Hindlimb muscle (tissue), 1 donor: ENCODE measurements around the gene NHEJ1. TPM values are rescaled to one million over a fixed set of nuclear protein-coding genes. Genes with fewer than 3 reads are reported as not detected.

Experiments
- DNase-seq: peaks from one replicate; pipeline ENCODE4 v3.0.0-alpha.2; 2013
- polyA plus RNA-seq: library from polyadenylated mRNA; unstranded; fragments of 120-200 nt; gene quantifications from one replicate; pipeline ENCODE4 v1.2.1, GENCODE V29; 2013; ENCODE audit not compliant: insufficient read length

The NHEJ1 gene
- polyA plus RNA-seq, 1 donor = 12.0 TPM

GRCh38 chr2:219122202-219122980 is 38.2 kb downstream of the NHEJ1 start:
- DNase-seq = no peak

- DNase-seq = no peak
These were observed 40.5 kb downstream of the NHEJ1 start for GRCh38 chr2:219120082-219120481.

- DNase-seq = peak; percentile 43
These were observed 41.1 kb downstream of the NHEJ1 start for GRCh38 chr2:219119422-219120043.

- no peak for DNase-seq
These were observed 42.1 kb downstream of the NHEJ1 start for GRCh38 chr2:219118504-219118903.

- no peak for DNase-seq
These were observed 43.6 kb downstream of the NHEJ1 start for GRCh38 chr2:219116776-219117646.

- DNase-seq = no peak
These were observed 47.8 kb downstream of the NHEJ1 start for GRCh38 chr2:219112651-219113338.

GRCh38 chr2:219112062-219112406 is 48.6 kb downstream of the NHEJ1 start:
- DNase-seq = no peak

- DNase-seq = no peak
These were observed 49.1 kb downstream of the NHEJ1 start for GRCh38 chr2:219111375-219112061.

- DNase-seq = no peak
These were observed 51.1 kb downstream of the NHEJ1 start for GRCh38 chr2:219109471-219109870.

- DNase-seq = no peak
These were observed 52.9 kb downstream of the NHEJ1 start for GRCh38 chr2:219107758-219108157.

- DNase-seq = no peak
These were observed 54.4 kb downstream of the NHEJ1 start for GRCh38 chr2:219106251-219106650.

- no peak for DNase-seq
These were observed 56.2 kb downstream of the NHEJ1 start for GRCh38 chr2:219104107-219105035.

GRCh38 chr2:219099329-219099728 is 61.3 kb downstream of the NHEJ1 start:
- no peak for DNase-seq

GRCh38 chr2:219095406-219095935 is 65.1 kb downstream of the NHEJ1 start:
- no peak for DNase-seq

GRCh38 chr2:219094171-219094570 is 66.4 kb downstream of the NHEJ1 start:
- no peak for DNase-seq

- no peak for DNase-seq
These were observed 69.9 kb downstream of the NHEJ1 start for GRCh38 chr2:219090436-219091299.

GRCh38 chr2:219089330-219089729 is 71.3 kb downstream of the NHEJ1 start:
- DNase-seq = no peak

GRCh38 chr2:219087848-219088247 is 72.8 kb downstream of the NHEJ1 start:
- no peak for DNase-seq

- DNase-seq = no peak
These were observed 73.3 kb downstream of the NHEJ1 start for GRCh38 chr2:219087361-219087760.

GRCh38 chr2:219086196-219086595 is 74.4 kb downstream of the NHEJ1 start:
- DNase-seq = no peak
